Measurements from ENCODE around the gene PUDP.

The PUDP gene

GRCh38 chrX:7146020-7146702, 1.8 kb downstream of the PUDP start:
- Histone ChIP-seq H3K9me3 (ENCODE audit: control insufficient read depth, low read length) (no peaks in the 10 kb centered on the region), H3K4me3 (ENCODE audit: low read length) (peak overlapping the region; percentile 50), H3K9ac (ENCODE audit: low read length) (no peak overlapping the region), H3K36me3 (ENCODE audit: control insufficient read depth, insufficient read depth, low read length, severe bottlenecking) (no peaks in the 10 kb centered on the region), H3K27me3 (replicated peaks; ENCODE audit: control insufficient read depth, insufficient read depth, low read length) (no peaks in the 10 kb centered on the region), H3K4me1 (ENCODE audit: control insufficient read depth, insufficient read depth, low read length) (peaks cover 14% of the 10 kb centered on the region)
- DNase-seq (ENCODE audit: low read depth) = no peak

- Histone ChIP-seq H3K36me3 (ENCODE audit: control insufficient read depth, insufficient read depth, low read length, severe bottlenecking) (no peaks in the 10 kb centered on the region), H3K9ac (ENCODE audit: low read length) (peak overlapping the region; percentile 12), H3K4me1 (ENCODE audit: control insufficient read depth, insufficient read depth, low read length) (peaks cover 14% of the 10 kb centered on the region), H3K4me3 (ENCODE audit: low read length) (peak overlapping the region; percentile 50), H3K9me3 (ENCODE audit: control insufficient read depth, low read length) (no peaks in the 10 kb centered on the region), H3K27me3 (replicated peaks; ENCODE audit: control insufficient read depth, insufficient read depth, low read length) (no peaks in the 10 kb centered on the region)
- no peak for DNase-seq (ENCODE audit: low read depth)
Measured at GRCh38 chrX:7145454-7145853, 2.5 kb downstream of the PUDP start.

- H3K9ac ChIP-seq (ENCODE audit: low read length) = no peak overlapping the region
- no peaks in the 10 kb centered on the region for H3K9me3 ChIP-seq (ENCODE audit: control insufficient read depth, low read length)
- DNase-seq (ENCODE audit: low read depth) = no peak
- no peaks in the 10 kb centered on the region for H3K27me3 ChIP-seq (replicated peaks; ENCODE audit: control insufficient read depth, insufficient read depth, low read length)
- no peaks in the 10 kb centered on the region for H3K36me3 ChIP-seq (ENCODE audit: control insufficient read depth, insufficient read depth, low read length, severe bottlenecking)
- H3K4me1 ChIP-seq (ENCODE audit: control insufficient read depth, insufficient read depth, low read length) = peaks cover 18% of the 10 kb centered on the region
- H3K4me3 ChIP-seq (ENCODE audit: low read length) = no peak overlapping the region
Measured at GRCh38 chrX:7143941-7144525, 3.9 kb downstream of the PUDP start.

GRCh38 chrX:7143076-7143475, 4.9 kb downstream of the PUDP start:
- H3K4me1 ChIP-seq (ENCODE audit: control insufficient read depth, insufficient read depth, low read length) = peaks cover 22% of the 10 kb centered on the region
- H3K4me3 ChIP-seq (ENCODE audit: low read length) = no peak overlapping the region
- no peak for DNase-seq (ENCODE audit: low read depth)
- H3K36me3 ChIP-seq (ENCODE audit: control insufficient read depth, insufficient read depth, low read length, severe bottlenecking) = no peaks in the 10 kb centered on the region
- no peaks in the 10 kb centered on the region for H3K27me3 ChIP-seq (replicated peaks; ENCODE audit: control insufficient read depth, insufficient read depth, low read length)
- H3K9ac ChIP-seq (ENCODE audit: low read length) = no peak overlapping the region
- H3K9me3 ChIP-seq (ENCODE audit: control insufficient read depth, low read length) = no peaks in the 10 kb centered on the region

GRCh38 chrX:7139202-7140081, 8.5 kb downstream of the PUDP start:
- Histone ChIP-seq H3K4me3 (ENCODE audit: low read length) (no peak overlapping the region), H3K4me1 (ENCODE audit: control insufficient read depth, insufficient read depth, low read length) (peaks cover 8% of the 10 kb centered on the region), H3K36me3 (ENCODE audit: control insufficient read depth, insufficient read depth, low read length, severe bottlenecking) (no peaks in the 10 kb centered on the region), H3K27me3 (replicated peaks; ENCODE audit: control insufficient read depth, insufficient read depth, low read length) (no peaks in the 10 kb centered on the region), H3K9me3 (ENCODE audit: control insufficient read depth, low read length) (no peaks in the 10 kb centered on the region), H3K9ac (ENCODE audit: low read length) (no peak overlapping the region)
- peak; percentile 25 for DNase-seq (ENCODE audit: low read depth)

GRCh38 chrX:7134981-7135380, 13.0 kb downstream of the PUDP start:
- no peak overlapping the region for H3K4me3 ChIP-seq (ENCODE audit: low read length)
- peaks cover 26% of the 10 kb centered on the region for H3K4me1 ChIP-seq (ENCODE audit: control insufficient read depth, insufficient read depth, low read length)
- H3K27me3 ChIP-seq (replicated peaks; ENCODE audit: control insufficient read depth, insufficient read depth, low read length) = no peaks in the 10 kb centered on the region
- no peaks in the 10 kb centered on the region for H3K36me3 ChIP-seq (ENCODE audit: control insufficient read depth, insufficient read depth, low read length, severe bottlenecking)
- H3K9me3 ChIP-seq (ENCODE audit: control insufficient read depth, low read length) = no peaks in the 10 kb centered on the region
- DNase-seq (ENCODE audit: low read depth) = no peak
- no peak overlapping the region for H3K9ac ChIP-seq (ENCODE audit: low read length)

- Histone ChIP-seq H3K9me3 (ENCODE audit: control insufficient read depth, low read length) (no peaks in the 10 kb centered on the region), H3K4me3 (ENCODE audit: low read length) (peak overlapping the region; percentile 4), H3K4me1 (ENCODE audit: control insufficient read depth, insufficient read depth, low read length) (peaks cover 19% of the 10 kb centered on the region), H3K27me3 (replicated peaks; ENCODE audit: control insufficient read depth, insufficient read depth, low read length) (no peaks in the 10 kb centered on the region), H3K36me3 (ENCODE audit: control insufficient read depth, insufficient read depth, low read length, severe bottlenecking) (no peaks in the 10 kb centered on the region), H3K9ac (ENCODE audit: low read length) (peak overlapping the region; percentile 14)
- no peak for DNase-seq (ENCODE audit: low read depth)
Measured at GRCh38 chrX:7133050-7133440, 14.9 kb downstream of the PUDP start.

GRCh38 chrX:7132335-7133049, 15.5 kb downstream of the PUDP start:
- H3K36me3 ChIP-seq (ENCODE audit: control insufficient read depth, insufficient read depth, low read length, severe bottlenecking) = no peaks in the 10 kb centered on the region
- H3K4me1 ChIP-seq (ENCODE audit: control insufficient read depth, insufficient read depth, low read length) = peaks cover 19% of the 10 kb centered on the region
- no peaks in the 10 kb centered on the region for H3K27me3 ChIP-seq (replicated peaks; ENCODE audit: control insufficient read depth, insufficient read depth, low read length)
- no peaks in the 10 kb centered on the region for H3K9me3 ChIP-seq (ENCODE audit: control insufficient read depth, low read length)
- peak; percentile 82 for DNase-seq (ENCODE audit: low read depth)
- peak overlapping the region; percentile 14 for H3K9ac ChIP-seq (ENCODE audit: low read length)
- no peak overlapping the region for H3K4me3 ChIP-seq (ENCODE audit: low read length)

- Histone ChIP-seq H3K4me3 (ENCODE audit: low read length) (no peak overlapping the region), H3K27me3 (replicated peaks; ENCODE audit: control insufficient read depth, insufficient read depth, low read length) (no peaks in the 10 kb centered on the region), H3K9ac (ENCODE audit: low read length) (no peak overlapping the region), H3K9me3 (ENCODE audit: control insufficient read depth, low read length) (no peaks in the 10 kb centered on the region), H3K4me1 (ENCODE audit: control insufficient read depth, insufficient read depth, low read length) (peaks cover 21% of the 10 kb centered on the region), H3K36me3 (ENCODE audit: control insufficient read depth, insufficient read depth, low read length, severe bottlenecking) (no peaks in the 10 kb centered on the region)
- no peak for DNase-seq (ENCODE audit: low read depth)
Measured at GRCh38 chrX:7131621-7132020, 16.3 kb downstream of the PUDP start.

- DNase-seq (ENCODE audit: low read depth) = no peak
Measured at GRCh38 chrX:7127056-7127455, 20.9 kb downstream of the PUDP start.

GRCh38 chrX:7120878-7121219, 27.1 kb downstream of the PUDP start:
- no peaks in the 10 kb centered on the region for H3K36me3 ChIP-seq (ENCODE audit: control insufficient read depth, insufficient read depth, low read length, severe bottlenecking)
- peaks cover 38% of the 10 kb centered on the region for H3K4me1 ChIP-seq (ENCODE audit: control insufficient read depth, insufficient read depth, low read length)
- DNase-seq (ENCODE audit: low read depth) = no peak
- H3K27me3 ChIP-seq (replicated peaks; ENCODE audit: control insufficient read depth, insufficient read depth, low read length) = no peaks in the 10 kb centered on the region
- H3K4me3 ChIP-seq (ENCODE audit: low read length) = no peak overlapping the region
- no peaks in the 10 kb centered on the region for H3K9me3 ChIP-seq (ENCODE audit: control insufficient read depth, low read length)
- peak overlapping the region; percentile 37 for H3K9ac ChIP-seq (ENCODE audit: low read length)

More at GRCh38 chrX:7127056-7127455, 20.9 kb downstream of the PUDP start:
- Histone ChIP-seq H3K27me3 (replicated peaks; ENCODE audit: control insufficient read depth, insufficient read depth, low read length) (no peaks in the 10 kb centered on the region), H3K9me3 (ENCODE audit: control insufficient read depth, low read length) (no peaks in the 10 kb centered on the region), H3K9ac (ENCODE audit: low read length) (no peak overlapping the region), H3K4me1 (ENCODE audit: control insufficient read depth, insufficient read depth, low read length) (peaks cover 3% of the 10 kb centered on the region), H3K4me3 (ENCODE audit: low read length) (no peak overlapping the region), H3K36me3 (ENCODE audit: control insufficient read depth, insufficient read depth, low read length, severe bottlenecking) (no peaks in the 10 kb centered on the region)

Data from adipocyte (in vitro differentiated cells).